ENCODE measurements around the gene PGGHG.

The PGGHG gene

DNA sequence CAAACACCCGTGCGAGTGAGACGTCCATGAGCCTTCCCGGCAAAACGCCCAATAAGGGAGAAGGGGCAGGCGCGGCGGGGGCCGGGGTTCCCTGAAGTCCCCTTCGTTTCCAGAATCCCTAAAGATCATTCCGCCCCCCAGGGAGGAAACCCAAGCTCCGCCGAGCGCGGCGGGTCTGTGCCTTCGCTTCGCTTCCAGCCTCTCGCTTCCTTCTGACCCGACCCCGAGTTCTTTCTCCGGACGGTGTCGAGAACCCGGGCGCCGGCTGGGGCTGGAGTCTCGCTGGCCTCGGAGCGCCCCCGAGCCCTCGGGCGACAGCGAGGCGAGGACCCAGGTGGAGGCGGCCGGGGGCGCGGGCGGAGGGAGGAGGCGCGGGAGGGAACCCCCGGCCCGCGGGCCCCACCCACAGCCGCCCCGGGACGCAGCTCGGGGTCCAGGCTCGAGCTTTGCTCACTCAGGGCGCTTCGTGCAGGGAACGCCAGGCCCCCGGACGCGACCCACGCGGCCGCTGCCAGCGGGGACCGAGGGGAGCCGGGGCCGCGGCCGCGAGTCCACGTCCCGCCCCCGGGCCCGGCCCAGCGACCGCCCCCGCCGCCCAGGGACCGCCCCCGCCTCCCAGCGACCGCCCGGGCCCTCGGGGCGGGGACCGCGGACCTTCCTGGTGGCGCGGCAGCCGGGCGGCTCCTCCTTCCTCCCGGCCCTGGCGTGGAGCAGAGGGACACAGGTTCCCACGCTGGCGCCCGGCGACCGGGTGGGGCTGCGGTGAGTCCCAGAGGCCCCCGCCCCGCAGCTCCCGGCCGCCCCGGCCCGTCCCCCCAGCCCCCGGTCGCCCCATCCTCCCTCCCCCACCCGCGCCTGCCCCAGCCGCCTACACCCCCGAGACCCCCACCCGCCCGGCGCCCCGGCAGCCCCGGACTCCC is at the start of gene PGGHG:
Gene PGGHG, plus strand, starts transcription at position 649 of the 920 bp plus-strand sequence. CDS start 691 bp downstream, outside the sequence.
- DNase-seq (ENCODE audit: low spot score): peak; percentile 36

DNA sequence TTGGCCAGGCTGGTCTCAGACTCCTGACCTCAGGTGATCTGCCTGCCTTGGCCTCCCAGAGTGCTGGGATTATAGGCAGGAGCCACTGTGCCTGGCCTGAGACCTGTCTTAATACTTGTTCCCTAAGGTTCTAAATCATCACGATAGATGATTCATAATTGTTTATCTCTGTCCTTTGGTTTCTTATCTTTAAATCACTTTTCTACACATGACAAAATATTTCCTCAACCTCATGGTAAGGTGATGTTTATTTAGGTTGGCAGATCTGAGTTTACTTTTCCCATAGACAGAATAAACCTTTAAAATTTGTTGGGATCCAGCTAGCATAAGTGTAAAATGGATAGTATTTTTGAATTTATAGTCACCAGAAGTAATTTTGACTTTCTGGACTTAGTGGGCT is 48.6 kb upstream of the PGGHG start:
- DNase-seq (ENCODE audit: low spot score): no peak

DNA sequence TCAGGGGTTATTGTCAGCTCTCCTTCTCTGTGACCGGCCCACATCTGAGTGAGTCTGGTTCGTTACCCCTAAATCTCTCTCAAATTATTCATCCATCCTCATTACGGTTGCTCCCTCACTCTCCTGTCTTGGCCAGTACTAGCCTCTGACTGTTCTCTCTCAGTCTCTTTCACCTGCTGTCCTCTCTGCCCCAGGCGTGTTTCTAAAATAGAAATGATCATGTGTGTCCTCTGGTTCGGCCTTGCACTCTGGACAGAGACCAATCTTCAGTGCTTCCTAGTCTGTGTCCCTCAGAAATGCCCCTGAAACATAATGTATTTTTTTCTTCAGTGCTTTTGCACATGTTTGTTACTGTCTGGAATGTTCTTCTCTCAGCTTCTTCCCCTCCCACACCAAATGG is 47.3 kb upstream of the PGGHG start:
- DNase-seq (ENCODE audit: low spot score): no peak

DNA sequence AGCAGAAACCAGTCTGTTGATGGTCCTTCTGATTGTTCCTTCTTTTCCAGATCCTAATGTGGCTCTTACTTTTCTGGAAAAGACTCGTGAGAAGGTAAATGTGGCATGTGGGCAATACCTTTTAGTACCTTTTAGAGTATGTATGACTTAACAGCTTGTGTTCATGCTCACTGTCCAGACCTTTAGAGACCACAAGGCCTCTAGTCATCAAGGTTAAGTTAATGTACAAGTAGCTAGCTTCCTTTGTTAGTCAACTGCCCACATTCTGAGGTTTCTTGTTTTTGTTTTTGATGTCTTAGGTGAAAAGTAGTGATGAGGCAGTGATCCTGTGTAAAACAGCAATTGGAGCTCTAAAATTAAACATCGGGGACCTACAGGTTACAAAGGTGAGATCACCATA is 44.5 kb upstream of the PGGHG start:
- no peak for DNase-seq (ENCODE audit: low spot score)

DNA sequence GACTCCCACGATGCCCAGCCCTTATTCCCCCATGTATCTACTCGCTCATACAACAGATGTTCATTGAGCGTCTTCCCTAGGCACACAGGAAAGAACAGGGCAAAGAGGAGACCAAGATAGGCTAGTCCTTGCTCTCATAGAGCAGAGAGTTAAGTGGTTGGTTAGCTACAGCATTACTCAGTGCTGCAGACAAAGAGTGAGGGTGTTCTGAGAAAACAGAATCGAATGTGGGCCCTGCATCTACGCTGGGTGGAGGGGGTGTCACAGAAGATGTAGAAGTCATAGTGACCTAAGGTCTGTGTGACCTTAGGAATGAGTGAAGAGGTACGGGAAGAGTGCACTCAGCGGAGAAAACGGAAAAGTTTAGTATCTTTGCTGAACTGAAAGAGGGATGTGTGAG is 39.9 kb upstream of the PGGHG start:
- no peak for DNase-seq (ENCODE audit: low spot score)

DNA sequence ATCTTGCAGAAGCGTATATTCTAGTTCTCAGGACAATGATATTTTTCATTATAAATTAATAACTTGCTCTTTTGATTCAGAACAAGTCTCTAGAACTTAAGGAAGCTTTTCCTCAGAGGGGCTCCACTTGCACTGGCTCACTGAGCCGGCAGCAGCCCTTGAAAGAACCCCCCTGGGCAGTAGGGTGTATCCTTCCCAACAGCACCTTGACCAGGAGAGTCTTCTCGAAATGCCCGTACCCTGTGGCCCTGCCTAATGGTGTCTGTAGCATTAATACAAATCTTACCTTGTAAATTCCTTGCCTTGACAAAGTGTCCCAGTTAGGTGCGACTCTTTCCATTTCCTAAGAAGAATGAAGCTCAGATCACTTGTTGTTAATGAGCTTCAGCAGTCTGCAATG is 38.7 kb upstream of the PGGHG start:
- DNase-seq (ENCODE audit: low spot score): no peak

DNA sequence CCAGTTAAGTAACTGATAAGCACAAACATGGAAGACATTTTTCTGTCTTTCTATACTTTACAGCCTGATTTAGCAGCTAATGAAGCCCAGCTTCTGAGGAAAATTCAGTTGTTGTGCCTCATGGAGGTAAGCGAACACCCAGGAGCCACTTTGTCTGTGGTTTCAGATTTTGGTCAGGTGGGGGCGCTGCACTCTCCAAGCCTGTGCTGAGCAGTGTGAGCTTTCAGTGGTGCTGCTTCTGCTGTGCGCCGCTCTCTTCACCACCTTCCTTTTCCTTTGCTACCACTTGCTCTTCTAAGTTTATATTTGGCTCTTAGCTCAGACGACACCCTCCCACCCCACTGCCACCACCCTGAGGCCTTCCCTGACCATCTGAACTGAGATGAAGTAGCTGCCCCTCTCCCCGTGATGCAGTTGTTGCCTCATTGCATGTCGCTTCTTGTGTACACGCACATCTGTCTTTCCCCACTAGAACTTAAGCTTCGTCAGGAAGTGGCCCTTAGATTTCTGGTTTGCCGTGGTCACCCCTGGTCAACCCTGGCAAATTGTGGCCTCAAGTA is 38.1 kb upstream of the PGGHG start:
- DNase-seq (ENCODE audit: low spot score): peak; percentile 82

DNA sequence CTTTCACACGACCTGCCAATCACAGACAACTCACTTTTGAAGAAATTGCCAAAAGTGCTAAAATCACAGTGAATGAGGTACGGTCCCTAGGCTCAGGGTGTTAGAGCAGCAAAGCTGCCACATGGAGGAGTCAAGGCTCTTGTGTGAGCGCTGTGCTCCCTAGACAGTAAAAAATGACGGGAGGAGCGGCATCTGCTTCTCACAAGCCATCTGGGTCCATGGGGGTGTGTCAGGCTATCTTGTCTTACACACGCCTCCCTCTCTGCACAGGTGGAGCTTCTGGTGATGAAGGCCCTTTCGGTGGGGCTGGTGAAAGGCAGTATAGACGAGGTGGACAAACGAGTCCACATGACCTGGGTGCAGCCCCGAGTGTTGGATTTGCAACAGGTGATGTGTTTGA is 37.4 kb upstream of the PGGHG start:
- peak; percentile 31 for DNase-seq (ENCODE audit: low spot score)

DNA sequence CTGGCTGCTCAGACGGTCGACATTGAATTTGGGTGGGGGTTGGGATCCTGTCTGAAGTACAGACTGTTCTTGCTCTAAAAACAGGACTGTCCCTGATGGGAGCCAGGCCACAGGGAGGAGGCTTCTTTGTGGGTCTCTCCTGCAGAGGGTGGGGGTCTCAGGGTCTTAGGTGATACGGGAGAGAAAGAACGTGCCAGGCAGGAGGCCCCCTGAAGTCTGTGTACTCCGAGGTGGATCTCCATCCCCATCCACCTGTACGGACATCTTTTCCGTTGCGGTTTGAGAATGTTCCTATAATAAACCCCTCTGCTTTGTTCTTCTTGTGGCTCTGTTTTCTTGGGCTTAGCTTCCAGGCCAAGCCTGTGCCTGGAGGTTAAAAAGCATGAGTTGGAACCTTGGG is 36.3 kb upstream of the PGGHG start:
- no peak for DNase-seq (ENCODE audit: low spot score)

DNA sequence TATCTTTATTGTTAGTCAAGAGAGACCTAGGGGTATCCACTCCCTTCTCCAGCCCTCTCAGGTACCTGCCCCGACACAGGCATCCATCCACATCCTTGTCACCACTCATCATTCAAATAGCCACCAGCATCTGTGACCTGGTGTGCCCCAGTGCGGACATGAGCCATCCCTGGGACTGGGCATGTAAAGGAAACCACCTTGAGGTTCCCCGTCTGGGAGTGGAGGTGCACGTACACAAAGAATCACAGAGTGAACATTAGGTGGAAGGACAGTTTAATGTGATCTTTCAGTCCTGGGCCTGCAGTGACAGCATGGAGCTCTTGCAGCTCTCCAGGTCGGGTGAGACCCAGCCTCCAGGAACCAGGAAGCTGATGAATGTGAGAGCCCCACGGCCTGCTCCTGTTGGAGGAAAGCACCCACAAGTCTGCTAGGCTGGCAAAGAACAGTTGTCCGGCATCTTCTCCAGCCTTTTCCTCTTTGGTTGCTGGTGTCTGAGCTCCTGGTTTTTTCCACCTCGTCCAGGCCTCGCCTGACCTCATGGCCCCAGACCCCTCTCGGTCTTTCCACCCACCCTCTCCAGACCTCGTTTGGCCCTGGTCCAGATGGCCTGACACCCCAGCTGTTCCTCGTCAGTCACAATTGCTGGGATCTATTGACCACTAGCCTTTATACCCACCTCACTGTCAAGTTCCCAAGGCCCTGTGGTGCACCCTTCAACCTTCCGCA is 35.6 kb upstream of the PGGHG start:
- no peak for DNase-seq (ENCODE audit: low spot score)

DNA sequence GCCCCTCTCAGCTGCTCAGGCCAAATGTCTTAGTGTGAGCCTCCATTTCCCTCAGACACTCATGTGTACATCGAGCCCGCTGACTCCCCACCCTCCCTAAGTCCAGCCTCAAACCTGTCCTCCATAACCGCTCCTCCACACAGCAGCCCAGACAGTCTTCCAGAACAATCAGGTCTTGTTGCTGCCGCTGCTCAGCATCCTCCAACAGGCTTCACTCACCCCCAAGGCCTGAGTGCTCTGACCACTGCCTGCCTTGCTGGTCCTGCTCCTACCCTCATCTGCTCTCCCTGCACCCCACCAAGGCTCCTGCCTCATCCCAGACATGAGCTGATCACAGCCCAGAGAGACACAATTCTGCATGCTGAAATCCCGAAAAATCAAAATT is 35.0 kb upstream of the PGGHG start:
- no peak for DNase-seq (ENCODE audit: low spot score)

DNA sequence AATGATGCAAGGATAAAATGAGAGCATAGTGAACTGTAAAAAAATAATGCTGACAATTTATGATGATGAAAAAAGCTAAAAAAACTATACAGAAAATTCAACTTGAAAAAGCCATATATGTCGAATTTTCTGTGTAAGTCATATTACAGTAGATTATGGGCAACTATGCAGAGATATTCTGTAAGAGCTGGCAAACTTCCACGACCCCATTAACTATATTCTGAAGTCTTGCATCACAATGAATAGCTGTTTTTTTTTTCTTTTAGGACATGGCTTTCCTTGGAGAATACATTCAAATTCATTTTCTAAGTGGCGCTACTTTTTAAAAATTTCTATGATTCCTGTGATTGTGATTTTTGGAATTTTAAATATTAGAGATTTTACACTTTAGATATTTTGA is 33.8 kb upstream of the PGGHG start:
- no peak for DNase-seq (ENCODE audit: low spot score)

DNA sequence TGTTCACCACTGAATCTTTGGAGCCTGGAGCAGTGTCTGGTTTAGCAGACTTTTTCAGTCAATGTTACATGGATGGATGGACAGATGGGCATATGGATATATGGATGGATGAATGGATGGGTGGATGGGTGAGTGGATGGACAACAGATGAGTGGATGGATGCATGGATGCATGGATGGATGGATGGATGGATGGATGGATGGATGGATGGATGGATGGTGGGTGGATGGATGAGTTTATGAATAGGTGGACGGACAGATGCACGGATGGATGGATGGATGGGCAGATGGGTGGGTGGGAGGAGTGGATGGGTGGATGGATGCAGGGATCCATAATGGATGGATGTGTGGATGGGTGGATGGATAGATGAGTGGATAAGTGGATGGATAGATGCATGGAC is 33.1 kb upstream of the PGGHG start:
- DNase-seq (ENCODE audit: low spot score): no peak

DNA sequence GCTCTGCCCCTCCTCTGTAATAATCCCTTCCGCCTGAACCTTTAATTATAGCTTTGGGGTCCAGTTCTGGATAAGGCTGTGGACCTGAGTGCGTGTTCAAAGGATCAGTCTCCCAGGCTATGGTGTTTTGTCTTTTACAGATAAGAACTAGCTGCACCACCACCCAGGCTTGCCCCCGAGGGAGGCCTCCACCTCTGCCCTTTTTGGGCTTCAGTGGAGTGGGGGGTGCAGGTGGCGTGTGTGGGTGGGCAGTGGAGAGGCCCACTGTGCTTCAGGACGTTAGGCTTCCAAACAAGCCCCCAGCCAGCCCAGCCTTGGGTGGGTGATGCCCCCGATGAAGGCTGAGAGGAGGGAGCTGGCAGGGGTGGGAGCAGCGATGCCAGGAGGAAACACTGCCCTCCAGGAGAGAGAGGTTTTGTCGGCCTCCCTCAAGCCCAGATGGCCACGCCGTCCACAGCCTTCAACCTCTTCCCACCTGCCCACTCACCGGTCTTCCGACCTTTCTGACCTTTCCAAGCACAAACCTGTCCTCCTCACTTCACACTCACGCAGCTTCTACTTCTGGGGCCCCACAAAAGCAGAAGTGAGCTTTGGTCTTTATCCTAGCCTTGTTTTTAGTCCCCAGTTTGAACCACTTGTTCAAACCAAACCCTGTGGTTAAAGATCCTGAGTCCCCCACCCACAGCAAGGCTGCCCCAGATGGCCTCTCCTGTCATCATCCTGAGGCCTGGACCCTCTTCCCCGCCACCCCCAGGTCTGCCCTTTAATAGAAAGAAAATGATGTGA is 31.8 kb upstream of the PGGHG start:
- peak; percentile 30 for DNase-seq (ENCODE audit: low spot score)

DNA sequence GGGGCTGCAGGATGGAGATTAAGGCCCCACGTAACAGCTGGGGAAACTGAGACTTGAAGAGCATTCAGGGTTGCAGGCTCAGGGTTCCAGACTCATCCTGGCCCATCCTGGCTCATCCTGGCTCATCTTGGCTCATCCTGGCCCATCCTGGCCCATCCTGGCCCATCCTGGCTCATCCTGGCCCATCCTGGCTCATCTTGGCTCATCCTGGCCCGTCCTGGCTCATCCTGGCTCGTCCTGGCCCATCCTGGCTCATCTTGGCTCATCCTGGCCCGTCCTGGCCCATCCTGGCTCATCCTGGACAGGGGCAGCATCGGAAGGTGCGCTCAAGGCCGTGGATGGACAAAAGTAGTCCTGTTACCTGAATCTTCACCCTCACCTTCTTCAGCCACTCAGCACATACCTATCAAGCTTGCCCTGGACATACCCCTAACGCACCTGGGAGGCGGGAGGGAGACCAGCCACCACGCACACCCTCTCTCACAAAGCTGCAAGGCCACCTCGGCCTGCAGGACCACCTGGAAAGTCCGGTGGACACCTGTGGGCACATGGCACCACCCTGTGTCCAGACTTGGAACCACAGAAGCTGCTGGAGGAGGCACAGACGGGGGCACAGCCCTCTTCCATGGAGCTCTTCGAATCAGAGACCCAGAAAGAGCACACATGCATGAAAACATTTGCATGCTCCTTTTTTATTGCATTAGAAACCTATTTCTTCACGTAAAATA is 31.0 kb upstream of the PGGHG start:
- DNase-seq (ENCODE audit: low spot score): peak; percentile 51

DNA sequence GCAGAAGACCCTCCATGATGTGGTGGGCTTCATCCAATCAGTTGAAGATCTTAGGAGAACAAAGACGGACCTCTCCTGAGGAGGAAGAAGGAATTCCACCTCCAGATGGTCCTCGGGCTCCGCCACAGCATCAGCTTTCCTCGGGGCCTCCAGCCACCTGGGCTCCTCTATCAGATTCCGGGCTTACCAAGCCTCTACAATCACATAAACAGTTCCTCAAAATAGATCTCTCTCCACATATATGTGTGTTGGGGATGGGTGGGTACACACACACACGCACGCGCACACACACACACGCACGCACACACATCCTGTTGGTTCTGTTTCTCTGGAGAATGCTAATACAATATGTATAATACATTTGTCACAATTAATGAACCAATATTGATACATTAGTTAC is 29.5 kb upstream of the PGGHG start:
- no peak for DNase-seq (ENCODE audit: low spot score)

DNA sequence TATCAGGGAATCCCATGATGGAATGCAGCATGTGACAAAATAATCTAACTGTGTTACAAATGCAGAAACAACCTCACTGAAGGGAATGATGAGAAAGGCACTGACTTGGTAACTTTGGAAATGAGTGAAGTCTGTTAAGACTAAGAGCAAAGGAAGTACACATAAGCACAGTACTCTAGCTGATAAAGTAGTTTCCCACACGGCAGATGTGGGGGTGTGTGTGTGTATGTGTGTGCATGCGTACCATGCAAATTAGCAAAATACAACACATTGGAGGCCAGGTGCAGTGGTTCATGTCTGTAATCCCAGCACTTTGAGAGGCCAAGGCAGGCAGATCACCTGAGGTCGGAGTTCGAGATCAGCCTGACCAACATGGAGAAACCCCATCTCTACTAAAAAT is 27.3 kb upstream of the PGGHG start:
- peak; percentile 35 for DNase-seq (ENCODE audit: low spot score)

DNA sequence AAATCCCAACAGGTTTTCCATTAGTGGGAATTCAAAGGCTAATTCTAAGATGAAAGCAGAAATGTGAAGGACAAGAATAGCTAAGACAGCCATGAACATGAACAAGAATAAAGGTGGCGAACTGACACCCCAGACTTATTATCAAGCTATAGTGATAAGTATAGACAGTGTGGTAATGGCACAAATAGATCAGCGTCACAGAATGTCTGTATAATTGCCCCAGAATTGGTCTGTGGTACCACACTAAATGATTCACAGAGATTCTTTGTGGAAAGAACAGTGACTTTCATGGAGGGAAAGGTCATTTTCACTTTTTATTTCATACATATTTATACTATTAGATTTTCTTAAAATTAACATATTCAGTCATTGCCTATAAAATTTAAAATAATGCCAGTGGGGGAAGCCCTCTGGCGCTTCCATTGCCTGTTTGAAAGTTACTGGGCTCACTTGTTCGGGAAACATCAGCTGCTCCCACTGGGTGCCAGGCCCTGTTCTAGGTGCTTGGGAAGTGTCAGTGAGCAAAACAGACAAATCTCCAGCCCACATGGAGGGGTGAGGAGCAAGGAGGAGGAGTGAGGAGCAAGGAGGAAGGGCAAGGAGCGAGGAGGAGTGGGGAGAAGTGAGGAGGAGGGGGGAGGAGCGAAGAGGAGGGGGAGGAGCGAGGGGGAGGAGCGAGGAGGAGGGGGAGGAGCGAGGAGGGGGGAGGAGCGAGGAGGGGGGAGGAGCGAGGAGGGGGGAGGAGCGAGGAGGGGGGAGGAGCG is 22.1 kb upstream of the PGGHG start:
- peak; percentile 51 for DNase-seq (ENCODE audit: low spot score)

DNA sequence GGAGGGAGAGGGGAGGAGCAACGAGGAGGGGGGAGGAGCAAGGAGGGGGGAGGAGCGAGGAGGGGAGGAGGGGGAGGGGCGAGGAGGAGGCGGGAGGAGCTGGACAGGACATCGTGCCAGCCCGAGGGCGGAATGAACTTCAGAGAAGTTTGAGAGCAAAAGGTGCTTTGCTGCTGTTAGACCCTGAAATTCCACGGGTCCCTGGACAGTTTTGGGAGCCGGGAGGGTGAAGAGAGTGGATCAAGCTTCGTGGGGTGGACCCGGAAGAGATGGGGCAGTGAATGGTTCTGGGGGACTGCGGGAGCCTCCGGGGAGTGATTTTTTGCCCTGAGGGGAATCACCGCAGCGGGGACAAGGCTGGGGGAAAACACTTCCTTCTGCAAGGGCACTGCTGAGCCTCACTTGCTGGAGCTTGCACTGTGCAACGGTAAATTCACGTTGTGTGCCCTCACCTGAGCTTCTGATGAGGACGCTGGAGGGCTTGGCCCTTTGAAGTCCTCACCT is 21.4 kb upstream of the PGGHG start:
- peak; percentile 77 for DNase-seq (ENCODE audit: low spot score)

DNA sequence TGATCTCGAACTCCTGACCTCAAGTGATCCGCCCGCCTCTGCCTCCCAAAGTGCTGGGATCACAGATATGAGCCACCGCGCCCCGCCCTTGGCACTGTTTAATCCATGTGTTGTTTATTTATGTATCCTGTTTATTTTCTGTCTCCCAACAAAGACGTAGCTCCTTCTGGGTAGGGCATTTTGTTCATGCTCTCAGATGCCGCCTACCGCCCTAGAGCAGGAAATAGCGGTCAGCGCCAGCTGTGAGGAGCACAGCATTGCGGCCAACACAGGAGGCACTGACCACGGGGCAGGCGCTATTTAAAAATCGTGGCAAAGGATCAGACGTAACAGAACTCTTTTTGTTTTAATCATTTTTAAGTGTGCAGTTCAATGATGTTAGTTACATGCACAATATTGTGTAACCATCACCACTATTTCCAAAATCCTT is 20.2 kb upstream of the PGGHG start:
- DNase-seq (ENCODE audit: low spot score): peak; percentile 86

All from NAMALWA (cell line).